Heart left ventricle (tissue), 13 donors: ENCODE data around the gene OCIAD2.

ENCODE experiments used
- POLR2A ChIP-seq, 2 donors: fragments of 450-650 bp; IDR thresholded peaks; one replicate each; pipeline ENCODE4 v1.6.1; 2017; ENCODE audit warnings: antibody characterized with exemption in 2 of 2, mild to moderate bottlenecking in 2 of 2, moderate library complexity in 2 of 2
- TF ChIP-seq, protein P1 (sequence below), 12 donors: fragments of 200-600 bp; sonication (generic) in 4 of 12; IDR thresholded peaks; one replicate each; pipeline versions ENCODE4 v1.5.0 to v1.8.0; 2018 to 2022; ENCODE audit warnings: antibody characterized with exemption in 12 of 12, mild to moderate bottlenecking in 5 of 12
- donor health status: ischemic (EF 13 %, LVEDD 7.1; RV severe dilation, severe dysfunction).
- donor health status: DM: no; HTN: yes; CAD: no.
- donor health status: DM: no; HTN: no; CAD: no.
- donor health status: ischemic (EF 25% LVEDD 6.9; RV normal size, moderate dysfunction).
- donor health status: ischemic (EF 25% LVEDD 5.7; RV mildly dilated, moderate dysfunction).
- donor health status: ischemic (EF 35%, LVEDD 5.7; RV mildly dilated, moderate dysfunction).
- donor health status: nonischemic (EF 11% LVEDD 7.7; RV severe dilation, severe dysfunction).
- donor health status: DM: yes; HTN: yes; CAD: no.
- donor health status: PGD.
- donor health status: ischemic (EF 29% LVEDD 5.4; RV normal size, mild dysfunction).
- donor health status: nonischemic (EF 23%, LVEDD 6.1; RV moderate dilation, normal function).

DNA sequence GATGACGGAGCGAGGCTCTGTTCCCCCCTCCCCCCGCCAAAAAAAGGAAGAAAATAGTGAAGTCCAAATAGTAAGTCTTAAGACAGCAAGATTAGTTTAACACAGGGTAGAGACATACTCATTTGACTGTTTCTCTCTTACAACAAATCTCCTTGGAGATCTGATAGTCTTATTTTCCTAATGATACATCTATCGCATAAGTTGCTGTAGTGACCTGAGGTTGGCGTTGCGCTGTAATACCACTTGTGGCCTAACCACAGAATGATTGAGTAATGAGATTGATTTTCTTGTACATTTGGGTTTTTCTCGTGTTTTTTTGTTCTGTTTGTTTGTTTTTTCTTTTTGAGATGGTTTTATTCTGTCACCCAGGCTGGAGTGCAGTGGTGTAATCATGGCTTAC lies 48.4 kb downstream of the OCIAD2 start:
- TF ChIP-seq, protein P1, sequence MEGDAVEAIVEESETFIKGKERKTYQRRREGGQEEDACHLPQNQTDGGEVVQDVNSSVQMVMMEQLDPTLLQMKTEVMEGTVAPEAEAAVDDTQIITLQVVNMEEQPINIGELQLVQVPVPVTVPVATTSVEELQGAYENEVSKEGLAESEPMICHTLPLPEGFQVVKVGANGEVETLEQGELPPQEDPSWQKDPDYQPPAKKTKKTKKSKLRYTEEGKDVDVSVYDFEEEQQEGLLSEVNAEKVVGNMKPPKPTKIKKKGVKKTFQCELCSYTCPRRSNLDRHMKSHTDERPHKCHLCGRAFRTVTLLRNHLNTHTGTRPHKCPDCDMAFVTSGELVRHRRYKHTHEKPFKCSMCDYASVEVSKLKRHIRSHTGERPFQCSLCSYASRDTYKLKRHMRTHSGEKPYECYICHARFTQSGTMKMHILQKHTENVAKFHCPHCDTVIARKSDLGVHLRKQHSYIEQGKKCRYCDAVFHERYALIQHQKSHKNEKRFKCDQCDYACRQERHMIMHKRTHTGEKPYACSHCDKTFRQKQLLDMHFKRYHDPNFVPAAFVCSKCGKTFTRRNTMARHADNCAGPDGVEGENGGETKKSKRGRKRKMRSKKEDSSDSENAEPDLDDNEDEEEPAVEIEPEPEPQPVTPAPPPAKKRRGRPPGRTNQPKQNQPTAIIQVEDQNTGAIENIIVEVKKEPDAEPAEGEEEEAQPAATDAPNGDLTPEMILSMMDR (IDR thresholded peaks at IDR 0.05), result peak in 1 of 12 donors; percentile 7
- no peak for TF ChIP-seq POLR2A (IDR thresholded peaks at IDR 0.05)
